Breast epithelium (tissue), 3 donors: ENCODE results near the gene BRCA1.

Source experiments
- POLR2A ChIP-seq: fragments of 450-650 bp; IDR thresholded peaks from one replicate; pipeline ENCODE4 v1.6.1; 2016; ENCODE audit warnings: antibody characterized with exemption, mild to moderate bottlenecking, moderate library complexity
- POLR2AphosphoS5 ChIP-seq, 3 donors: sonication (generic); formaldehyde crosslinking; IDR thresholded peaks; one replicate each; pipeline ENCODE4 v1.6.1; 2017; ENCODE audit warnings: antibody characterized with exemption in 3 of 3
- TF ChIP-seq, protein P1 (sequence below), 3 donors: fragments of 450-650 bp; IDR thresholded peaks; one replicate each; pipeline ENCODE4 v1.5.1; 2016 to 2017; ENCODE audit warnings: antibody characterized with exemption in 3 of 3, mild to moderate bottlenecking in 3 of 3, moderate library complexity in 3 of 3

DNA sequence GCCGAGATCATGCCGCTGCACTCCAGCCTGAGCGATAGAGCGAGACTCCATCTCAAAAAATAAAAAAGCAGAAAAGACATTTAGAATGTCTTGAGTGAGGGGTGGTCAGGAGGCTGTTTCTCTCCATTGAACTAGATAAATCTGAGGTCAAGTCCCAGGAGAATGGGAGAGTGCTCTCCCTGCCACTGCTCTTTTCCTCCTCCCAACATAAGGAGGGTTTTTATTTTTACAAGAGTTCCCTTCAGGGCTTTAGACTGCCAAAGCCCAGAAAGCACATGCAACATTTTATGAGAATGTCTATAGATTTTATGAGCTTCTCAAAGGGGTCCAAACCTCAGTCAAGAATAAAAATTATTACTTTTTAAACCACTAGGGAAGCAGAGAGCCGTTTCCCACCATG, 98.6 kb downstream of the BRCA1 start:
- TF ChIP-seq POLR2A (no peak), POLR2AphosphoS5 (IDR thresholded peaks at IDR 0.05) (no peak)
- TF ChIP-seq, protein P1, sequence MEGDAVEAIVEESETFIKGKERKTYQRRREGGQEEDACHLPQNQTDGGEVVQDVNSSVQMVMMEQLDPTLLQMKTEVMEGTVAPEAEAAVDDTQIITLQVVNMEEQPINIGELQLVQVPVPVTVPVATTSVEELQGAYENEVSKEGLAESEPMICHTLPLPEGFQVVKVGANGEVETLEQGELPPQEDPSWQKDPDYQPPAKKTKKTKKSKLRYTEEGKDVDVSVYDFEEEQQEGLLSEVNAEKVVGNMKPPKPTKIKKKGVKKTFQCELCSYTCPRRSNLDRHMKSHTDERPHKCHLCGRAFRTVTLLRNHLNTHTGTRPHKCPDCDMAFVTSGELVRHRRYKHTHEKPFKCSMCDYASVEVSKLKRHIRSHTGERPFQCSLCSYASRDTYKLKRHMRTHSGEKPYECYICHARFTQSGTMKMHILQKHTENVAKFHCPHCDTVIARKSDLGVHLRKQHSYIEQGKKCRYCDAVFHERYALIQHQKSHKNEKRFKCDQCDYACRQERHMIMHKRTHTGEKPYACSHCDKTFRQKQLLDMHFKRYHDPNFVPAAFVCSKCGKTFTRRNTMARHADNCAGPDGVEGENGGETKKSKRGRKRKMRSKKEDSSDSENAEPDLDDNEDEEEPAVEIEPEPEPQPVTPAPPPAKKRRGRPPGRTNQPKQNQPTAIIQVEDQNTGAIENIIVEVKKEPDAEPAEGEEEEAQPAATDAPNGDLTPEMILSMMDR (IDR thresholded peaks at IDR 0.05), result no peak
